NAMALWA (cell line): ENCODE data around the gene S100A3.
A peak's percentile ranks its signal among the peaks of the same experiment; 100 is the strongest.
"Not testable (repeated sequence)": the region's sequence is repeated elsewhere in the genome, so short reads cannot be mapped to it uniquely, and the experiment has no call there.

Experiments used
- DNase-seq: peaks from one replicate; pipeline ENCODE4 v3.0.0-alpha.2; 2015; ENCODE audit warnings: low spot score

Gene S100A3

GRCh38 chr1:153534925-153535241, 14.2 kb downstream of the S100A3 start:
- no peak for DNase-seq

- DNase-seq: no peak
These were observed 14.7 kb downstream of the S100A3 start for GRCh38 chr1:153534226-153534924.

GRCh38 chr1:153533689-153534201, 15.3 kb downstream of the S100A3 start:
- no peak for DNase-seq

- DNase-seq: peak; percentile 83
These were observed 16.1 kb downstream of the S100A3 start for GRCh38 chr1:153532769-153533599.

GRCh38 chr1:153532181-153532580, 16.9 kb downstream of the S100A3 start:
- DNase-seq: no peak

GRCh38 chr1:153531638-153532037, 17.4 kb downstream of the S100A3 start:
- DNase-seq: no peak

GRCh38 chr1:153527683-153528040, 21.4 kb downstream of the S100A3 start:
- no peak for DNase-seq

GRCh38 chr1:153527023-153527682, 21.9 kb downstream of the S100A3 start:
- DNase-seq: no peak

- no peak for DNase-seq
These were observed 22.9 kb downstream of the S100A3 start for GRCh38 chr1:153526132-153526543.

- no peak for DNase-seq
These were observed 23.9 kb downstream of the S100A3 start for GRCh38 chr1:153525088-153525728.

GRCh38 chr1:153522353-153523048, 26.6 kb downstream of the S100A3 start:
- DNase-seq: not testable (repeated sequence)

GRCh38 chr1:153521808-153522207, 27.2 kb downstream of the S100A3 start:
- not testable (repeated sequence) for DNase-seq

- DNase-seq: no peak
These were observed 28.1 kb downstream of the S100A3 start for GRCh38 chr1:153520818-153521476.

- not testable (repeated sequence) for DNase-seq
These were observed 28.8 kb downstream of the S100A3 start for GRCh38 chr1:153520137-153520691.

- DNase-seq: no peak
These were observed 29.8 kb downstream of the S100A3 start for GRCh38 chr1:153519242-153519641.

- no peak for DNase-seq
These were observed 33.3 kb downstream of the S100A3 start for GRCh38 chr1:153515504-153516394.

GRCh38 chr1:153513666-153514065, 35.4 kb downstream of the S100A3 start:
- no peak for DNase-seq

- no peak for DNase-seq
These were observed 36.0 kb downstream of the S100A3 start for GRCh38 chr1:153513023-153513422.

GRCh38 chr1:153510984-153511410, 38.1 kb downstream of the S100A3 start:
- peak; percentile 87 for DNase-seq
